GM12874 (cell line): Measurements from ENCODE around the gene TCF19.

Source experiments
- CTCF ChIP-seq: IDR thresholded peaks from 2 replicates; pipeline ENCODE4 v1.5.1; 2011; ENCODE audit warnings: low read depth, mild to moderate bottlenecking, control low read depth, low read length, moderate library complexity; ENCODE audit not compliant: insufficient read depth

Gene TCF19

GRCh38 chr6:31202259-31203166 lies 44.1 kb downstream of the TCF19 start:
- no peak for TF ChIP-seq CTCF

DNA sequence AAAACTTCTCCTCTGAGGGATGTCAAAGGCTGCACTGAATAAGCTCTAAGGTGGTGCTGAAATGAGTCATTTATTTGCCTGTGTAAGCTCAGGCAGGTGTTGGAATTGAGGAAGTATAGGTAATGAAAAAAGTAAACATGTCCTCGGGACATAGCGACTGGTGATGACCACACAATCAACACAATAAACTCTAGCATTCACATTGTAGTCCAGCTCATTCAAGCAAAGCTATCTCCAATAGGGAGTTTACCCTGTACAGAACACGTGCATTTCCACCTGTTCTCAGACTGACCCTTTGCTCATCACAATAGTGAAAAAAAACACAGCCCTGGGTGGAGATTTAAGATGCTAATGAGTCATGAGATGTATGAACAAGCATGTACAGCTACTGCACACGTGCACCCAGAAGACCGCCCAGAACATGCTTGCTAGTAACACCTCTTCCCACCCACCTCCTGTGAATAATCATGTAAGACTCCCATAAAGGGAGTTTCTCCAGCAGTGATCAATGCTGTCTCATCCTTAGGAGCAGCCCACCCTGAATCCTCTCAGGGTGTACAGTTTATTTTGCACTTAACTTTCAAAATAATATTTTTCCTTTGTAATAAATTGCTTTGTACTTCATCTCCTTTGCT lies 45.1 kb downstream of the TCF19 start:
- no peak for TF ChIP-seq CTCF

DNA sequence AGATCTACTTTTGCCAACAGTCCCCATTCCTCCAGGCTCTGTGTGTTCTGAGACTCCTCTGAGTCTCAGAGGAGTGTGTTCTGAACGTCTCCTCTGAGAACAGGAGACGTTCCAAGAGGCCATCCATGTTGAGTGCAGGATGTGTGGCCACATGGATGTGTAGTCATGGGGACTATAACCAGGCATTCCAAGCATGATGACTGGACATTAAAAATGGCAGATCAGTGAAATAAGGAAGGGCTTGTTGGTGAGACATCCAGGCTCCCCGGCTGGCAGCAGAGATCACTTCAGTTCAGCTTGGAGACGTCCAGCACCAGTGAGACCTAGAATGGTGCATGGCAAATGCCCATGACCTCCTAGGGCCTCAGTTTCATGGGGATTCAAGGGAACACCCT lies 46.4 kb downstream of the TCF19 start:
- no peak for TF ChIP-seq CTCF

GRCh38 chr6:31205638-31206037 lies 47.2 kb downstream of the TCF19 start:
- no peak for TF ChIP-seq CTCF

GRCh38 chr6:31208506-31208905 lies 50.1 kb downstream of the TCF19 start:
- no peak for TF ChIP-seq CTCF

DNA sequence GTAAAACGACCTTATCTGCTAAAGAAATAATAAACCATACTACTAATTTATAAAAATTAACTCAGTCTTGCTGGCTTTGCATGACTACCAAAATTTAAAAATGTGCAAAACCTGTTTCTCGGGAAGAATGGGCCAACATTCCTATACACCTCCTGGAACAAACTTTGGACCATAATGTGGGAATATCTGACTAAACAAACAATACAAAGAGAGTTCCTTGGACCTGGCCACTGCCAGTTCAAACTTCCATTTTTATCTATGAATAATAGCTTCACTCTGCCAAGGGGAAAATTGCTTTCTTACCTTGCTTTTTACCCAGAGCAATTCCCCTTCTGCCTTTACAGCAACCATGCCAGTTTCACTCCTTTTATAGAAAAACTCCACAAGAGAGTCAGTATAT lies 50.7 kb downstream of the TCF19 start:
- no peak for TF ChIP-seq CTCF

GRCh38 chr6:31210123-31210522 lies 51.7 kb downstream of the TCF19 start:
- no peak for TF ChIP-seq CTCF
